GM23248 (cell line): ENCODE data around the gene IFT20.

Source experiments
- EZH2 ChIP-seq: fragments of 200-600 bp; sonication (generic); IDR thresholded peaks from 2 replicates; pipeline ENCODE4 v1.6.1; 2018; ENCODE audit warnings: antibody characterized with exemption, mild to moderate bottlenecking; ENCODE audit not compliant: insufficient read depth, poor library complexity, severe bottlenecking
- EZH2phosphoT487 ChIP-seq: fragments of 200-600 bp; sonication (generic); IDR thresholded peaks from 2 replicates; pipeline ENCODE4 v1.6.1; 2018; ENCODE audit warnings: antibody characterized with exemption, moderate library complexity, mild to moderate bottlenecking, low read depth; ENCODE audit not compliant: insufficient read depth

- TF ChIP-seq EZH2phosphoT487 (no peak), EZH2 (no peak)
These were observed 44.8 kb upstream of the IFT20 start for GRCh38 chr17:28379814-28380801.
